ENCODE measurements around the gene SMIM15. TPM values are rescaled to one million over a fixed set of nuclear protein-coding genes. Genes with fewer than 3 reads are reported as not detected.

The SMIM15 gene
- total and polyA plus RNA-seq, 11 donors, result 8.0 to 39.3 (median 22.2) TPM

DNA sequence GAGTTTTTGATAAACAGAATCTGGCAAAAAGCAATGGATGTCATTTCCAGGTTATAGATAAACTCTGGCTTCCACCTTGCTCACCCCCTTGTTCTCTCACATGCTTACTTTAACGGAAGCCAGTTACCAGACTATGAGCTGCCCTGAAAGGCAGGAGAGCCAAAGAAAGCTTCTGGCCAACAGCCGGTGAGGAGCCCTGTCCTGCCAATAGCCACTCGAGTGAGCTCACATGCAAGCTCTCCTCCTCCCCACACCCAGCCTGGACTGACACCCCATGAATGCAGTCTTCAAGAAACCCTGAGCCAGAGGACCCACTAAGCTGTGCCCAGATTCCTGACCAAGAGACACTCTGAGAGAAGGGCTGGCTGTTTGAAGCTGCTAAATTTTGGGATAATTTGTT lies 14.4 kb upstream of the SMIM15 start:
- 48 to 91% (median 74%) methylated on average over 3 of the region's 3 CpGs for WGBS, 4 donors
- no peak overlapping the region for H3K4me3 ChIP-seq
- H3K27ac ChIP-seq, result no peak overlapping the region
- TF ChIP-seq POLR2A (IDR thresholded peaks at IDR 0.05), result no peak
- TF ChIP-seq, protein P1, sequence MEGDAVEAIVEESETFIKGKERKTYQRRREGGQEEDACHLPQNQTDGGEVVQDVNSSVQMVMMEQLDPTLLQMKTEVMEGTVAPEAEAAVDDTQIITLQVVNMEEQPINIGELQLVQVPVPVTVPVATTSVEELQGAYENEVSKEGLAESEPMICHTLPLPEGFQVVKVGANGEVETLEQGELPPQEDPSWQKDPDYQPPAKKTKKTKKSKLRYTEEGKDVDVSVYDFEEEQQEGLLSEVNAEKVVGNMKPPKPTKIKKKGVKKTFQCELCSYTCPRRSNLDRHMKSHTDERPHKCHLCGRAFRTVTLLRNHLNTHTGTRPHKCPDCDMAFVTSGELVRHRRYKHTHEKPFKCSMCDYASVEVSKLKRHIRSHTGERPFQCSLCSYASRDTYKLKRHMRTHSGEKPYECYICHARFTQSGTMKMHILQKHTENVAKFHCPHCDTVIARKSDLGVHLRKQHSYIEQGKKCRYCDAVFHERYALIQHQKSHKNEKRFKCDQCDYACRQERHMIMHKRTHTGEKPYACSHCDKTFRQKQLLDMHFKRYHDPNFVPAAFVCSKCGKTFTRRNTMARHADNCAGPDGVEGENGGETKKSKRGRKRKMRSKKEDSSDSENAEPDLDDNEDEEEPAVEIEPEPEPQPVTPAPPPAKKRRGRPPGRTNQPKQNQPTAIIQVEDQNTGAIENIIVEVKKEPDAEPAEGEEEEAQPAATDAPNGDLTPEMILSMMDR (IDR thresholded peaks at IDR 0.05), result no peak
- intact Hi-C loops (cut with DNase I), result loop anchor here in 1 of 10 donors (10.0 kb wide), 1 partner anchor 128 kb away; no protein-coding TSS in a partner anchor
- H3K27me3 ChIP-seq, result no peaks in the 10 kb centered on the region
- ATAC-seq (peak in 1 of 4 donors; percentile 41), DNase-seq (no peak)
- no peaks in the 10 kb centered on the region for H3K36me3 ChIP-seq
- no peaks in the 10 kb centered on the region for H3K9me3 ChIP-seq
- H3K4me1 ChIP-seq, result no peaks in the 10 kb centered on the region

DNA sequence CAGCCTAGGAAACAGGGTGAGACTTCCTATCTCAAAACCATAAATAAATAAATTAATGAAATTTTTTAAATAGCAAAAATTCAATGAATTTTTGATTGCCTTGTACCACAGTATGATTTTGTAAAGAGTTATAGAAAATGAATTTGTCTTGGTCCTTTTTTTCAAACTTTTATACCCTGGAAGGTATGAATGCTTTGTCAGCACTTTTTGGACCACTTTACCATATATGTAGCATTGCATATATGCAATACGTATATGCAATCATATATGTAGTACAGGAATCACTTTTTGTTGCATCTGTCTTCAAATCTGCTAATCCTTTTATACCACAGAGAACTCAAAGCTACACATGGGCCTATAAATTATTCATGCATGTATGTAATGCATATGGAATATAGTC lies 9.2 kb upstream of the SMIM15 start:
- Histone ChIP-seq H3K4me1 (no peaks in the 10 kb centered on the region), H3K27me3 (no peaks in the 10 kb centered on the region), H3K36me3 (no peaks in the 10 kb centered on the region), H3K9me3 (no peaks in the 10 kb centered on the region), H3K4me3 (no peak overlapping the region), H3K27ac (no peak overlapping the region)
- intact Hi-C loops (cut with DNase I), result loop anchor here in 1 of 10 donors (10.0 kb wide), 1 partner anchor 133 kb away; no protein-coding TSS in a partner anchor
- TF ChIP-seq, protein P1 (IDR thresholded peaks at IDR 0.05), result no peak
- TF ChIP-seq POLR2A (IDR thresholded peaks at IDR 0.05), result no peak
- no peak for ATAC-seq
- WGBS, 4 donors, result 90 to 98% (median 95%) methylated on average over 1 of the region's 1 CpG
- DNase-seq, result no peak

DNA sequence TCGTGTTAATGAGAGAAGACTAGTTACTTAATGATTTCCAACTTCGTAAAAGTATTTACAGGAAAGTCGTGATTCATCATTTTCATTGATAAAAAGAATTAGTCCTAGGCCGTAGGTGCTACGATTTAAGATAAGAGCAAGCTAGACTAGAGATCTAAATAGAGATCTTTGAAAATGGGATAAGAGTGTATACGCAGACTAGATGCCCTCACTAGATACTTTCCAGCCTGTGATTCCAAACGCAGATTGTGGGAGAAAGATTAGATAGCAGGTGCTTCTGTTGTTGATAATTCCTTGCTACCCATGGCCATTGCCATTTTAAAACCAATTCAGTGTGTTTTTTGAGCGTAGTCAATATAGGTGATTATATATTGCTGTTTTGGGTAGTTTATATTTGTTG lies 6.7 kb upstream of the SMIM15 start:
- TF ChIP-seq, protein P1 (IDR thresholded peaks at IDR 0.05), result no peak
- TF ChIP-seq POLR2A (IDR thresholded peaks at IDR 0.05), result no peak
- no peaks in the 10 kb centered on the region for H3K36me3 ChIP-seq
- intact Hi-C loops (cut with DNase I), result loop anchor here in 7 of 10 donors (10.0 kb wide), 3 partner anchors 156 to 486 kb away; partner anchors contain the start of gene ZSWIM6 (in 1 of the 7)
- ATAC-seq (no peak), DNase-seq (no peak)
- 86 to 89% (median 87%) methylated on average over 8 of the region's 8 CpGs for WGBS, 4 donors
- no peak overlapping the region for H3K27ac ChIP-seq
- no peak overlapping the region for H3K4me3 ChIP-seq
- H3K27me3 ChIP-seq, result no peaks in the 10 kb centered on the region
- H3K4me1 ChIP-seq, result peaks cover 0 to 2% (median 0%) of the 10 kb centered on the region in 12 donors
- no peaks in the 10 kb centered on the region for H3K9me3 ChIP-seq

DNA sequence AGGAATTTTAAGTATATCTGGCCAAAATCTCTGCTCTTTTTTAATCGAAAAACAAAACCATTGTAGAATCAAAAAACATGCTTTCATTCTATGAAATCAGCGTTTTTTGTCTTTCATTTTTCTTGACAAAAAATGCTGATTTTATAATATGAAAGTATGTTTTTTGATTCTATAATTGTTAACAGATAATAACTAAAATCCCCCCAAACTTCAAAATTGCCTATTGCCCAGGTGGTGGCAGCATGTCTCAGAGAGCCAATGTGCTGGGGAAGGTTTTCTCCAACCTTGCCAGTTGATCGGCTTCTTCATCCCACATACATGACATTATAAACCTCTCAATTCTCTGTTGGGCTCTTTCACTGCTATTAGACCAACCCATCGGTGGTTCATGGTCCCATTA lies 5.1 kb upstream of the SMIM15 start:
- WGBS, 4 donors, result 59 to 68% (median 63%) methylated on average over 4 of the region's 4 CpGs
- TF ChIP-seq POLR2A (IDR thresholded peaks at IDR 0.05), result no peak
- TF ChIP-seq, protein P1 (IDR thresholded peaks at IDR 0.05), result peak in 10 of 12 donors; percentile 14 to 57 (median 35)
- intact Hi-C loops (cut with DNase I), result loop anchor here in 7 of 10 donors (10.0 kb wide), 3 partner anchors 157 to 487 kb away; partner anchors contain the start of gene ZSWIM6 (in 1 of the 7)
- no peaks in the 10 kb centered on the region for H3K36me3 ChIP-seq
- ATAC-seq (no peak), DNase-seq (no peak)
- no peak overlapping the region for H3K27ac ChIP-seq
- H3K27me3 ChIP-seq, result no peaks in the 10 kb centered on the region
- no peaks in the 10 kb centered on the region for H3K9me3 ChIP-seq
- H3K4me1 ChIP-seq, result peaks cover 0 to 15% (median 0%) of the 10 kb centered on the region in 12 donors
- no peak overlapping the region for H3K4me3 ChIP-seq
